NCI-H2196 (cell line): ENCODE measurements around the gene CLCN3.
"Not testable (repeated sequence)": the region's sequence is repeated elsewhere in the genome, so short reads cannot be mapped to it uniquely, and the experiment has no call there.

Source experiments
- DNase-seq: peaks from one replicate; lab custom pipeline; 2025; ENCODE audit not compliant: unreplicated experiment; lab: John Stamatoyannopoulos, UW

CLCN3 gene

GRCh38 chr4:169617306-169617705, 3.1 kb upstream of the CLCN3 start:
- no peak for DNase-seq

GRCh38 chr4:169618286-169618685, 2.1 kb upstream of the CLCN3 start:
- DNase-seq, result no peak

GRCh38 chr4:169618986-169619385, 1.4 kb upstream of the CLCN3 start:
- DNase-seq, result no peak

GRCh38 chr4:169619518-169619957, 840 bp upstream of the CLCN3 start:
- DNase-seq, result peak; percentile 17

GRCh38 chr4:169620880-169621248, 486 bp downstream of the CLCN3 start:
- DNase-seq, result no peak

GRCh38 chr4:169621731-169622492, 1.5 kb downstream of the CLCN3 start:
- DNase-seq, result peak; percentile 7

- DNase-seq, result no peak
Measured at GRCh38 chr4:169622566-169622965, 2.2 kb downstream of the CLCN3 start.

- not testable (repeated sequence) for DNase-seq
Measured at GRCh38 chr4:169624012-169624411, 3.6 kb downstream of the CLCN3 start.

GRCh38 chr4:169625886-169626285, 5.5 kb downstream of the CLCN3 start:
- DNase-seq, result no peak

- no peak for DNase-seq
Measured at GRCh38 chr4:169626331-169627282, 6.2 kb downstream of the CLCN3 start.

GRCh38 chr4:169627307-169627706, 6.9 kb downstream of the CLCN3 start:
- DNase-seq, result no peak

GRCh38 chr4:169628579-169628978, 8.2 kb downstream of the CLCN3 start:
- no peak for DNase-seq

GRCh38 chr4:169630069-169630468, 9.7 kb downstream of the CLCN3 start:
- no peak for DNase-seq

- no peak for DNase-seq
Measured at GRCh38 chr4:169632896-169633295, 12.5 kb downstream of the CLCN3 start.

- DNase-seq, result no peak
Measured at GRCh38 chr4:169634975-169635374, 14.6 kb downstream of the CLCN3 start.

GRCh38 chr4:169640261-169640870, 20.0 kb downstream of the CLCN3 start:
- no peak for DNase-seq

- DNase-seq, result no peak
Measured at GRCh38 chr4:169644802-169645201, 24.4 kb downstream of the CLCN3 start.

- no peak for DNase-seq
Measured at GRCh38 chr4:169645627-169646026, 25.2 kb downstream of the CLCN3 start.

GRCh38 chr4:169649545-169650226, 29.3 kb downstream of the CLCN3 start:
- DNase-seq, result no peak

- DNase-seq, result no peak
Measured at GRCh38 chr4:169650227-169650936, 30.0 kb downstream of the CLCN3 start.
